ENCODE results near the gene PCDHB6.
A peak's percentile ranks its signal among the peaks of the same experiment; 100 is the strongest.
"Not testable (repeated sequence)": the region's sequence is repeated elsewhere in the genome, so short reads cannot be mapped to it uniquely, and the experiment has no call there.

The PCDHB6 gene

GRCh38 chr5:141149812-141150211 lies at the start of gene PCDHB6:
Gene PCDHB6, plus strand, starts transcription at chr5:141150057. Its CDS starts 201 bp downstream, at chr5:141150258.
- no peak for DNase-seq

DNA sequence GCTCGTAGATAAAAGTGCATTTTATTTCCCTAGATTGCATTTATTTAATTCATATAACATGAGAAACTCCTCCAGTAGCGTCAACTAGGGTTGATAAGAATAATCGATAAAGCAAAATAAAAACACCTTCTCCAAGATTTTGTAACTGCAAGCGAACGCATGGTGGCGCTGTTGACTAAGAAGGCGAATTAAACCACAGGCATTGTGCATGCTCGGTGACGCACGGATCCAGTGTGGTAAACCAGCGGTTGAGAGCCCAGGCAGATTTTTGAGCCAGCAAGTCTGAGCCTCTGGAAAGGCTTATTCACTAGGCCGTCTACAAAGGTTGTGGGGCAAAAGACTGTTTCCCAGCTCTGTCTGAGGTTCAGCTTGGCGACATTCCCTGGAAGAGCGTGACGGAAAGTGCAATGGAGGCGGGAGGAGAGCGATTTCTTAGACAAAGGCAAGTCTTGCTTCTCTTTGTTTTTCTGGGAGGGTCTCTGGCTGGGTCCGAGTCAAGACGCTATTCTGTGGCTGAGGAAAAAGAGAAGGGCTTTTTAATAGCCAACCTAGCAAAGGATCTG lies 49.5 kb upstream of the PCDHB6 start, which contains the start of gene PCDHB3:
PCDHB3 (plus strand) TSS at position 231 of the 563 bp plus-strand sequence; CDS start at position 408, 177 bp downstream.
- DNase-seq: no peak

DNA sequence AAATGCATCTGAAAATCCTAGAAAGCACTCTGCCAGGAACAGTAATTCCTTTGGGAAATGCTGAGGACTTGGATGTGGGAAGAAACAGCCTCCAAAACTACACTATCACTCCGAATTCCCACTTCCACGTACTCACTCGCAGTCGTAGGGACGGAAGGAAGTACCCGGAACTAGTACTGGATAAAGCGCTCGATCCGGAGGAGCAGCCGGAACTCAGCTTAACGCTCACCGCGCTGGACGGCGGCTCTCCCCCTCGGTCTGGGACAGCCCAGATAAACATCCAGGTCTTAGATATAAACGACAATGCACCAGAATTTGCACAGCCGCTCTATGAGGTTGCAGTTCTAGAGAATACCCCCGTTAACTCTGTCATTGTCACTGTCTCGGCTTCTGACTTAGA lies 48.8 kb upstream of the PCDHB6 start:
- DNase-seq: no peak

DNA sequence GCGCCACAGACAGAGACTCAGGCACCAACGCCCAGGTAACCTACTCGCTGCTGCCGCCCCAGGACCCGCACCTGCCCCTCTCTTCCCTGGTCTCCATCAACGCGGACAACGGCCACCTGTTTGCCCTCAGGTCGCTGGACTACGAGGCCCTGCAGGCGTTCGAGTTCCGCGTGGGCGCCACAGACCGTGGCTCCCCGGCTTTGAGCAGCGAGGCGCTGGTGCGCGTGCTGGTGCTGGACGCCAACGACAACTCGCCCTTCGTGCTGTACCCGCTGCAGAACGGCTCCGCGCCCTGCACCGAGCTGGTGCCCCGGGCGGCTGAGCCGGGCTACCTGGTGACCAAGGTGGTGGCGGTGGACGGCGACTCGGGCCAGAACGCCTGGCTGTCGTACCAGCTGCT lies 47.8 kb upstream of the PCDHB6 start:
- DNase-seq: not testable (repeated sequence)

- not testable (repeated sequence) for DNase-seq
Observed at GRCh38 chr5:141102471-141102870, 47.4 kb upstream of the PCDHB6 start.

- DNase-seq: no peak
Observed at GRCh38 chr5:141105350-141105749, 44.5 kb upstream of the PCDHB6 start.

DNA sequence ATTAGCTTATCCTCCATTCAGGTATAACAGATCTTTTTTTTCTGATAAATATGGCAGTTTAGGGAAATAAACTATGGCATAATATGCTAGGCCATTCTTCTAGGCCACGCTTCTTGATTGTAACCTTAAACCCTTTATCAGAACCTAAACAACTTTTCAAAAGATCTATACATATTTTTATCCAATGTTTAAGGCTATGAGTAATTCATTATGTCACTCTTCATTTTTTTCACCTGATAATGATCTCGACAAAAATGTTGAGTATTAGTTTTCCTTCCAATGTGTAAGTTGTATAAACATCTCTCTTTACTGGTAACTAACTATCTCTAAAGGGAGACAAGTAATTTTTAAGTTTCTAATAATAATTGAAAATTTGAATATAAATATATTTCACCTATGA lies 30.6 kb upstream of the PCDHB6 start:
- DNase-seq: no peak

- no peak for DNase-seq
Observed at GRCh38 chr5:141121563-141121962, 28.3 kb upstream of the PCDHB6 start, which contains the start of gene PCDHB4. Gene PCDHB4, plus strand, starts transcription at chr5:141121818. Its CDS starts 181 bp downstream, at chr5:141121999.

DNA sequence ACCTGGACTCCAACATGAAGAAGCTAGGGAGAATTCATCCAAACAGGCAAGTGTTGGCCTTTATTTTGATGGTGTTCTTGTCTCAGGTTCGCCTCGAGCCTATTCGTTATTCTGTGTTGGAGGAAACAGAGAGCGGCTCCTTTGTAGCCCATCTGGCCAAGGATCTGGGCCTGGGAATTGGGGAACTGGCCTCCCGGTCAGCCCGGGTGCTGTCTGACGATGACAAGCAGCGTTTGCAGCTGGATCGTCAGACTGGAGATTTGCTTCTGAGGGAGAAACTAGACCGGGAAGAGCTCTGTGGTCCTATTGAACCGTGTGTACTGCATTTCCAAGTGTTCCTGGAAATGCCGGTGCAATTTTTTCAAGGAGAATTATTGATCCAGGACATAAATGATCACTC lies 27.9 kb upstream of the PCDHB6 start:
- DNase-seq: no peak

GRCh38 chr5:141123396-141124135 lies 26.3 kb upstream of the PCDHB6 start:
- DNase-seq: not testable (repeated sequence)

DNA sequence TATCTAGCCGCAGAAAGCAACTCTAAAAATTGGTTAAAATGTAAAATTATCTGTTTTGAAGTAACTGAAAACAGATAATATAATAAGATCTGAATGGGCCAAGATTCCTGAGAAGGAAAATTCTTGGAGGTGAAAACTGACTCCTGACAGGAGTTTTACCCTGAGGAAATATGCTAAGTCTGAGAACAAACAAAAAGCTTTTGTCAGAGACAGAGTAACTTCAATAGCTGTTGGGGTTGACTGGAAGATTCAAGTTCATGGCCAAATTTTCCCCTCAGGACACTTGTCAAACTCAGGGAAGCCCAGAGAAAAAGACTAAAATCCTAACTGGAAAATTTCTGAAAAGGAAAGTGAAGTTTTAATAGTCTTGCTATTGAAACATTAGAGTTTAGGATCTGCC lies 22.6 kb upstream of the PCDHB6 start:
- DNase-seq: no peak

DNA sequence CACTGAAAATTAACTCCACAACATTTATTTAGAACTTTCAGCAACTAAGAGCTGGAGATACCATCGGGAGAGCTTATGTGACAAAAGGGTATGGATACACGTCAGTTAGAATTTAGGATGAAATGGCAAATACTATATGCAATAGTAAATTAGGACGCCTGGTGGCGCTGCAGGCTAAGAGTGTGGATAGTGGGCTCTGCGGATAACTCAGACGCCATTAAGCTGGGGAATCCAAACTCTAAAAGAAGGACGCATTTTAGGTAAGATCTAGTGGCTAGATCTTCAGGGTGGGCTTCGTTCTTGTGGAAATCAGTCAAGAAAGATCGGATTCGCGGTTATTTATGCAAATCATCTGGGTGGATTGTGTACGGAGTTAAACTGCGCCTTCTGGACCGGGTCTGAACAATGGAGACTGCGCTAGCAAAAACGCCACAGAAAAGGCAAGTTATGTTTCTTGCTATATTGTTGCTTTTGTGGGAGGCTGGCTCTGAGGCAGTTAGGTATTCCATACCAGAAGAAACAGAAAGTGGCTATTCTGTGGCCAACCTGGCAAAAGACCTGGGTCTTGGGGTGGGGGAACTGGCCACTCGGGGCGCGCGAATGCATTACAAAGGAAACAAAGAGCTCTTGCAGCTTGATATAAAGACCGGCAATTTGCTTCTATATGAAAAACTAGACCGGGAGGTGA lies 14.7 kb upstream of the PCDHB6 start, which contains the start of gene PCDHB5:
PCDHB5 (plus strand) TSS at position 177 of the 688 bp plus-strand sequence; CDS start at position 406, 229 bp downstream.
- DNase-seq: peak; percentile 39

GRCh38 chr5:141135718-141136266 lies 14.1 kb upstream of the PCDHB6 start:
- DNase-seq: no peak

DNA sequence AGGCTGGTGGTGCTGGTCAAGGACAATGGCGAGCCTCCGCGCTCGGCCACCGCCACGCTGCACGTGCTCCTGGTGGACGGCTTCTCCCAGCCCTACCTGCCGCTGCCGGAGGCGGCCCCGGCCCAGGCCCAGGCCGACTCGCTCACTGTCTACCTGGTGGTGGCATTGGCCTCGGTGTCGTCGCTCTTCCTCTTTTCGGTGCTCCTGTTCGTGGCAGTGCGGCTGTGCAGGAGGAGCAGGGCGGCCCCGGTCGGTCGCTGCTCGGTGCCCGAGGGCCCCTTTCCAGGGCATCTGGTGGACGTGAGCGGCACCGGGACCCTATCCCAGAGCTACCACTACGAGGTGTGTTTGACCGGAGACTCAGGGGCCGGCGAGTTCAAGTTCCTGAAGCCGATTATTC lies 12.5 kb upstream of the PCDHB6 start:
- not testable (repeated sequence) for DNase-seq

DNA sequence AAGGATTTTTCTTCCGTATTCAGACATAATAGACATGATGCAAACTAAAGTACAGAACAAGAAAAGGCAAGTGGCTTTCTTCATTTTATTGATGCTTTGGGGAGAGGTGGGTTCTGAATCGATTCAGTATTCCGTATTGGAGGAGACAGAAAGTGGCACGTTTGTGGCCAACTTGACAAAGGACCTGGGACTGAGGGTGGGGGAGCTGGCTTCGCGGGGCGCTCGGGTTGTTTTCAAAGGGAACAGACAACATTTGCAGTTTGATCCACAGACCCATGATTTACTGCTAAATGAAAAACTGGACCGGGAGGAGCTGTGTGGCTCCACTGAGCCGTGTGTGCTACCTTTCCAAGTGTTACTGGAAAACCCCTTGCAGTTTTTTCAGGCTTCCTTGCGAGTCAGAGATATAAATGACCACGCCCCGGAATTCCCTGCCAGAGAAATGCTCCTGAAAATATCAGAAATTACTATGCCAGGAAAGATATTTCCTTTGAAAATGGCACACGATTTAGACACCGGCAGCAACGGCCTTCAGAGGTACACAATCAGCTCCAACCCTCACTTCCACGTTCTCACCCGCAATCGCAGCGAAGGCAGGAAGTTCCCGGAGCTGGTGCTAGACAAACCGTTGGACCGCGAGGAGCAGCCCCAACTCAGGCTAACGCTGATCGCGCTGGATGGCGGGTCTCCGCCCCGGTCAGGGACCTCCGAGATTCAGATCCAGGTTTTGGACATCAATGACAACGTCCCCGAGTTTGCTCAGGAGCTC lies 551 bp downstream of the PCDHB6 start:
- peak; percentile 5 for DNase-seq

GRCh38 chr5:141150993-141151325 lies 1.1 kb downstream of the PCDHB6 start:
- no peak for DNase-seq

- DNase-seq: not testable (repeated sequence)
Observed at GRCh38 chr5:141151632-141152031, 1.8 kb downstream of the PCDHB6 start.

DNA sequence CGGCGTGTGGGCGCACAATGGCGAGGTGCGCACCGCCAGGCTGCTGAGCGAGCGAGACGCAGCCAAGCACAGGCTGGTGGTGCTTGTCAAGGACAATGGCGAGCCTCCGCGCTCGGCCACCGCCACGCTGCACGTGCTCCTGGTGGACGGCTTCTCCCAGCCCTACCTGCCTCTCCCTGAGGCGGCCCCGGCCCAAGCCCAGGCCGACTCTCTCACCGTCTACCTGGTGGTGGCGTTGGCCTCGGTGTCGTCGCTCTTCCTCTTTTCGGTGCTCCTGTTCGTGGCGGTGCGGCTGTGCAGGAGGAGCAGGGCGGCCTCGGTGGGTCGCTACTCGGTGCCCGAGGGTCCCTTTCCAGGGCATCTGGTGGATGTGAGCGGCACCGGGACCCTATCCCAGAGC lies 2.2 kb downstream of the PCDHB6 start:
- not testable (repeated sequence) for DNase-seq

GRCh38 chr5:141155540-141156374 lies 5.9 kb downstream of the PCDHB6 start:
- peak; percentile 3 for DNase-seq

- DNase-seq: not testable (repeated sequence)
Observed at GRCh38 chr5:141157356-141157755, 7.5 kb downstream of the PCDHB6 start.

DNA sequence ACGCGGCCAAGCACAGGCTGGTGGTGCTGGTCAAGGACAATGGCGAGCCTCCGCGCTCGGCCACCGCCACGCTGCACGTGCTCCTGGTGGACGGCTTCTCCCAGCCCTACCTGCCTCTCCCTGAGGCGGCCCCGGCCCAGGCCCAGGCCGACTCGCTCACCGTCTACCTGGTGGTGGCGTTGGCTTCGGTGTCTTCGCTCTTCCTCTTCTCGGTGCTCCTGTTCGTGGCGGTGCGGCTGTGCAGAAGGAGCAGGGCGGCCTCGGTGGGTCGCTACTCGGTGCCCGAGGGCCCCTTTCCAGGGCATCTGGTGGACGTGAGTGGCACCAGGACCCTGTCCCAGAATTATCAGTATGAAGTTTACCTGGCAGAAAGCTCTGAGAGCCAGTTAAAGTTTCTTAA lies 8.0 kb downstream of the PCDHB6 start:
- DNase-seq: not testable (repeated sequence)
